Measurements from ENCODE around the gene DPP6. TPM values are rescaled to one million over a fixed set of nuclear protein-coding genes. Genes with fewer than 3 reads are reported as not detected.
A peak's percentile ranks its signal among the peaks of the same experiment; 100 is the strongest.

DPP6 gene
- total RNA-seq, 4 donors from 2014 or later: 1.5 to 2.9 TPM; not detected in 2

GRCh38 chr7:154853727-154854095 is 801.5 kb downstream of the DPP6 start:
- H3K9me3 ChIP-seq: no peaks in the 10 kb centered on the region
- H3K27ac ChIP-seq: peak overlapping the region in 2 of 4 donors; percentile 32 to 38
- DNase-seq: peak in 1 of 3 donors; percentile 48
- no peaks in the 10 kb centered on the region for H3K36me3 ChIP-seq
- no peaks in the 10 kb centered on the region for H3K27me3 ChIP-seq
- peaks cover 0 to 6% (median 0%) of the 10 kb centered on the region in 4 donors for H3K4me1 ChIP-seq
- no peak overlapping the region for H3K4me3 ChIP-seq
- TF ChIP-seq POLR2A (IDR thresholded peaks at IDR 0.05): no peak
- TF ChIP-seq CTCF (IDR thresholded peaks at IDR 0.05): no peak

GRCh38 chr7:154854836-154855235 is 802.6 kb downstream of the DPP6 start:
- H3K4me1 ChIP-seq: peaks cover 0 to 6% (median 0%) of the 10 kb centered on the region in 4 donors
- no peak overlapping the region for H3K4me3 ChIP-seq
- TF ChIP-seq CTCF (IDR thresholded peaks at IDR 0.05) (no peak), POLR2A (IDR thresholded peaks at IDR 0.05) (no peak)
- H3K27me3 ChIP-seq: no peaks in the 10 kb centered on the region
- no peak overlapping the region for H3K27ac ChIP-seq
- no peaks in the 10 kb centered on the region for H3K9me3 ChIP-seq
- no peaks in the 10 kb centered on the region for H3K36me3 ChIP-seq
- peak in 1 of 3 donors; percentile 39 for DNase-seq

- no peaks in the 10 kb centered on the region for H3K27me3 ChIP-seq
- no peaks in the 10 kb centered on the region for H3K36me3 ChIP-seq
- DNase-seq: peak in 1 of 3 donors; percentile 29
- H3K4me3 ChIP-seq: no peak overlapping the region
- TF ChIP-seq CTCF (IDR thresholded peaks at IDR 0.05): no peak
- no peak for TF ChIP-seq POLR2A (IDR thresholded peaks at IDR 0.05)
- H3K9me3 ChIP-seq: no peaks in the 10 kb centered on the region
- no peak overlapping the region for H3K27ac ChIP-seq
- H3K4me1 ChIP-seq: peaks cover 0 to 6% (median 0%) of the 10 kb centered on the region in 4 donors
Observed at GRCh38 chr7:154855366-154855765, 803.2 kb downstream of the DPP6 start.

GRCh38 chr7:154856733-154857132 is 804.5 kb downstream of the DPP6 start:
- Histone ChIP-seq H3K27ac (no peak overlapping the region), H3K27me3 (no peaks in the 10 kb centered on the region), H3K4me3 (no peak overlapping the region), H3K36me3 (no peaks in the 10 kb centered on the region), H3K4me1 (peaks cover 0 to 6% (median 0%) of the 10 kb centered on the region in 4 donors), H3K9me3 (no peaks in the 10 kb centered on the region)
- no peak for TF ChIP-seq POLR2A (IDR thresholded peaks at IDR 0.05)
- no peak for DNase-seq

- peak in 1 of 3 donors; percentile 46 for DNase-seq
- no peak overlapping the region for H3K4me3 ChIP-seq
- H3K27me3 ChIP-seq: no peaks in the 10 kb centered on the region
- no peaks in the 10 kb centered on the region for H3K9me3 ChIP-seq
- TF ChIP-seq CTCF (IDR thresholded peaks at IDR 0.05) (no peak), POLR2A (IDR thresholded peaks at IDR 0.05) (no peak)
- peaks cover 0 to 6% (median 0%) of the 10 kb centered on the region in 4 donors for H3K4me1 ChIP-seq
- H3K27ac ChIP-seq: no peak overlapping the region
- no peaks in the 10 kb centered on the region for H3K36me3 ChIP-seq
Observed at GRCh38 chr7:154857240-154857639, 805.0 kb downstream of the DPP6 start.

GRCh38 chr7:154857728-154858681 is 805.8 kb downstream of the DPP6 start:
- H3K4me3 ChIP-seq: no peak overlapping the region
- DNase-seq: peak in 2 of 3 donors; percentile 37 to 38
- H3K36me3 ChIP-seq: no peaks in the 10 kb centered on the region
- no peak overlapping the region for H3K27ac ChIP-seq
- no peaks in the 10 kb centered on the region for H3K9me3 ChIP-seq
- H3K4me1 ChIP-seq: peaks cover 0 to 2% (median 0%) of the 10 kb centered on the region in 4 donors
- no peak for TF ChIP-seq CTCF (IDR thresholded peaks at IDR 0.05)
- TF ChIP-seq POLR2A (IDR thresholded peaks at IDR 0.05): no peak
- no peaks in the 10 kb centered on the region for H3K27me3 ChIP-seq

Measured in Peyer's patch (tissue), 4 donors.